ENCODE measurements around the gene ECHDC3.

GRCh38 chr10:11757454-11757820 lies 15.3 kb downstream of the ECHDC3 start:
- no peak for TF ChIP-seq ZNF384 (IDR thresholded peaks at IDR 0.05; ENCODE audit: borderline replicate concordance, low read depth, low read length)
- no peak for TF ChIP-seq POLR2A (IDR thresholded peaks at IDR 0.05; ENCODE audit: low read depth, low read length)
- no peak for TF ChIP-seq ZBTB11 (CRISPR knock-in tag; IDR thresholded peaks at IDR 0.05)
- no peak for TF ChIP-seq CTCF (IDR thresholded peaks at IDR 0.05 in 2 of 3, conservative IDR thresholded peaks at IDR 0.05 in 1 of 3; ENCODE audit: control insufficient read depth in 2 of 3, extremely low read depth in 1 of 3, insufficient read depth in 1 of 3, low read depth in 3 of 3, low read length in 3 of 3)
- no peak for TF ChIP-seq RAD21 (IDR thresholded peaks at IDR 0.05; ENCODE audit: insufficient read depth, low read depth, low read length)
- TF ChIP-seq, protein P1, sequence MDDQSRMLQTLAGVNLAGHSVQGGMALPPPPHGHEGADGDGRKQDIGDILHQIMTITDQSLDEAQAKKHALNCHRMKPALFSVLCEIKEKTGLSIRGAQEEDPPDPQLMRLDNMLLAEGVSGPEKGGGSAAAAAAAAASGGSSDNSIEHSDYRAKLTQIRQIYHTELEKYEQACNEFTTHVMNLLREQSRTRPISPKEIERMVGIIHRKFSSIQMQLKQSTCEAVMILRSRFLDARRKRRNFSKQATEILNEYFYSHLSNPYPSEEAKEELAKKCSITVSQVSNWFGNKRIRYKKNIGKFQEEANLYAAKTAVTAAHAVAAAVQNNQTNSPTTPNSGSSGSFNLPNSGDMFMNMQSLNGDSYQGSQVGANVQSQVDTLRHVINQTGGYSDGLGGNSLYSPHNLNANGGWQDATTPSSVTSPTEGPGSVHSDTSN (IDR thresholded peaks at IDR 0.05; ENCODE audit: insufficient replicate concordance, low read depth, low read length) = no peak
- no peak for TF ChIP-seq TBL1XR1 (IDR thresholded peaks at IDR 0.05; ENCODE audit: low read depth, low read length)
- no peak for TF ChIP-seq POLR2AphosphoS2 (IDR thresholded peaks at IDR 0.05; ENCODE audit: low read depth, low read length)
- no peak for TF ChIP-seq POLR2AphosphoS5 (IDR thresholded peaks at IDR 0.05; ENCODE audit: low read length)
- no peak for TF ChIP-seq NFYB (IDR thresholded peaks at IDR 0.05; ENCODE audit: insufficient read depth, low read depth, low read length)
- TF ChIP-seq, protein P2, sequence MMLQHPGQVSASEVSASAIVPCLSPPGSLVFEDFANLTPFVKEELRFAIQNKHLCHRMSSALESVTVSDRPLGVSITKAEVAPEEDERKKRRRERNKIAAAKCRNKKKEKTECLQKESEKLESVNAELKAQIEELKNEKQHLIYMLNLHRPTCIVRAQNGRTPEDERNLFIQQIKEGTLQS (IDR thresholded peaks at IDR 0.05; ENCODE audit: borderline replicate concordance, extremely low read depth, low read depth, low read length) = no peak
- TF ChIP-seq TAF1 (IDR thresholded peaks at IDR 0.05; ENCODE audit: borderline replicate concordance, low read depth, low read length) = no peak
- TF ChIP-seq FOXK2 (IDR thresholded peaks at IDR 0.05) = no peak
